GM12864 (cell line): ENCODE measurements around the gene PSMB2.

Experiments used
- DNase-seq: peaks from one replicate; pipeline ENCODE4 v3.0.0-alpha.2; 2011; ENCODE audit warnings: low read depth
- H3K4me3 ChIP-seq: 2 replicates; pipeline ENCODE4 v1.5.1; 2011; ENCODE audit warnings: mild to moderate bottlenecking, low read depth, low read length, control low read depth
- TF ChIP-seq, protein P1 (sequence below): IDR thresholded peaks from 2 replicates; pipeline ENCODE4 v1.5.1; 2011; ENCODE audit warnings: low read depth, mild to moderate bottlenecking, moderate library complexity, low read length, control low read depth, inconsistent platforms; ENCODE audit errors: missing control alignments

PSMB2 gene

DNA sequence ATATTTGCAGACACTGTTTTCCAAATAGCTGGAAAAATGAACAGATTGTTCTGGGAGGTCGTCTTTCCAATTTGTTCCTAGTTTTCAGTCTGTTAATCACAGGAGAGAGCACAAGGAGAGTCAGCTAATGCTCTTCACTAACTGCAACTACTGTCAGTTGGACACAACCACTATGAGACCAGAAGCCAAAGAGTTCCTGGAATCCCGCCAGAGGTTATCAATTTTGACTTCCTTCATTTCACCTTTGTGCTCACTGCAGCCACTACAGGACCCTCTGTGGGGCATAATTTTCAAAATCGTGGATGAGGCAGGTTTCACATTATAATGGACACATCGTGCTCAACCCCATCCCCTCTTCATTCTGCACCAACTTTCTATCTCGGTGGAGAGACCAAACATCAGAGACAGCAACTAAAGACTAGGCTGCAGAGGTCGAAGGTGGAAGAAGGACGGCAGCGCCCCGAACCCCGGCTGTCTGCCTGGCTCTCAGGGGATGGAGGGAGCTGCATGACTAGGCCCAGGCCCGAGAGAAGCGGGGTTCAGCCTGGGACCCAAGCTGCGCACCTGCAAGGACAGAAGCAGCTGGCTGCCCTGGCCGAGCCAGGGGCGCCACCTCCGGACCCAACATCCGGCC, 84.7 kb downstream of the PSMB2 start:
- peak overlapping the region; percentile 91 for H3K4me3 ChIP-seq
- DNase-seq = no peak
- TF ChIP-seq, protein P1, sequence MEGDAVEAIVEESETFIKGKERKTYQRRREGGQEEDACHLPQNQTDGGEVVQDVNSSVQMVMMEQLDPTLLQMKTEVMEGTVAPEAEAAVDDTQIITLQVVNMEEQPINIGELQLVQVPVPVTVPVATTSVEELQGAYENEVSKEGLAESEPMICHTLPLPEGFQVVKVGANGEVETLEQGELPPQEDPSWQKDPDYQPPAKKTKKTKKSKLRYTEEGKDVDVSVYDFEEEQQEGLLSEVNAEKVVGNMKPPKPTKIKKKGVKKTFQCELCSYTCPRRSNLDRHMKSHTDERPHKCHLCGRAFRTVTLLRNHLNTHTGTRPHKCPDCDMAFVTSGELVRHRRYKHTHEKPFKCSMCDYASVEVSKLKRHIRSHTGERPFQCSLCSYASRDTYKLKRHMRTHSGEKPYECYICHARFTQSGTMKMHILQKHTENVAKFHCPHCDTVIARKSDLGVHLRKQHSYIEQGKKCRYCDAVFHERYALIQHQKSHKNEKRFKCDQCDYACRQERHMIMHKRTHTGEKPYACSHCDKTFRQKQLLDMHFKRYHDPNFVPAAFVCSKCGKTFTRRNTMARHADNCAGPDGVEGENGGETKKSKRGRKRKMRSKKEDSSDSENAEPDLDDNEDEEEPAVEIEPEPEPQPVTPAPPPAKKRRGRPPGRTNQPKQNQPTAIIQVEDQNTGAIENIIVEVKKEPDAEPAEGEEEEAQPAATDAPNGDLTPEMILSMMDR = no peak

DNA sequence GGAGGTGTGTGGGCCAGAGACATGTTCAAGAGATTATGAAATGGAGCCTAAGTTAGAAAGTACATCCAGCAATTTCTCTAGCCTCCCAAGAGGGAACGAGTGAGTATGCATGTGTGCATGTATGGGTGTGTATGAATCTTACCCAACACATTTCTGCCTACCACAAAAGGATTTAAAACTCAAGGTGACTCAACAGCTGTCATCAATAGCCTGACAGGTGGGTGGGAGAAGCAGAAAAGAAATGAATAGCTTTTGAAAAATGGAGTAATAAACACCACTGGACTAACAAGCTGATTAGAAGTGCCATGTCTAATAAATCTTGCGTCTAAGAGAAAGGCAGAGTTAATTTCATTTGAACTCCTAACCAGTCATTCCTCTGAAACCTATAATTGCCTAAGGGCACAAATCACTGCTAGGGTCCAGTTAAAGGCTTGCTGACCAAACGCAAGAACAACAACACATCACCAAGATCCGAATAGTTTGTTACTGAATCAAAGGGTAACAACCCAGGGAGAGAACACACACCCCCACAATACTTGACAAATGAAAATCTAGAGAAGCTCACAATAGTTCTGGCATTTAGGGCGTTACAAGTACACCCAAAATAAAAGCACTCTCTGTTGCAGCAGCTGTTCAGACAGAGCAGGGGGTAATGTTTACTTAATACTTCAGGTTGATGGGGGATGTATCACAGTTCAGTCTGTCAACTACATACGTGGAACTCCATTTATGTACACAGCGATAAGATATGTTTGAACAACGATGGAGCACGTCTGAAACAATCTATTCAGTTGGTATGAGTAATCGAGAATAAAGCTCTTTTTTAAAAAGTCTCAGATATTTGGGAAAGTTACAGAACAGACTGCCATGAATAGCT, 85.5 kb downstream of the PSMB2 start:
- no peak for DNase-seq
- H3K4me3 ChIP-seq = peak overlapping the region; percentile 91; the same call in 1 of the 2 replicates
- TF ChIP-seq, protein P1 = no peak

DNA sequence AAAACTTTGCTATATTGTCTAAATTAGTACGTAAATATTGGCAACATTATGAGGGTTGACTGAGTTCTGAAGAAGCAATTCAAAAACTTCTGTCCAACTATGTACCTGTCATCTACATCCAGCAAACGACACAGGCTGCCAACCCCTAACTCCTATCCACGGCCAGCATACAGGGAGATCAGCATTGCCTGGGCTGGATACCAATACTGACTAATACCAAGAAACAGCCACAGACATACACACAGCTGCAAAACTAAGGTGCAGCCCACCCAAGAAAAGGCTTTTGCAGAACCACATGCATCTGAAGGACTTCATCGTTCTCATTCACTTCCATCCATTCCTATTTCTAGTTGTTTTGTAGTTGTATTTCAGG, 86.1 kb downstream of the PSMB2 start:
- no peak for DNase-seq
- H3K4me3 ChIP-seq = no peak overlapping the region
- TF ChIP-seq, protein P1 = no peak

DNA sequence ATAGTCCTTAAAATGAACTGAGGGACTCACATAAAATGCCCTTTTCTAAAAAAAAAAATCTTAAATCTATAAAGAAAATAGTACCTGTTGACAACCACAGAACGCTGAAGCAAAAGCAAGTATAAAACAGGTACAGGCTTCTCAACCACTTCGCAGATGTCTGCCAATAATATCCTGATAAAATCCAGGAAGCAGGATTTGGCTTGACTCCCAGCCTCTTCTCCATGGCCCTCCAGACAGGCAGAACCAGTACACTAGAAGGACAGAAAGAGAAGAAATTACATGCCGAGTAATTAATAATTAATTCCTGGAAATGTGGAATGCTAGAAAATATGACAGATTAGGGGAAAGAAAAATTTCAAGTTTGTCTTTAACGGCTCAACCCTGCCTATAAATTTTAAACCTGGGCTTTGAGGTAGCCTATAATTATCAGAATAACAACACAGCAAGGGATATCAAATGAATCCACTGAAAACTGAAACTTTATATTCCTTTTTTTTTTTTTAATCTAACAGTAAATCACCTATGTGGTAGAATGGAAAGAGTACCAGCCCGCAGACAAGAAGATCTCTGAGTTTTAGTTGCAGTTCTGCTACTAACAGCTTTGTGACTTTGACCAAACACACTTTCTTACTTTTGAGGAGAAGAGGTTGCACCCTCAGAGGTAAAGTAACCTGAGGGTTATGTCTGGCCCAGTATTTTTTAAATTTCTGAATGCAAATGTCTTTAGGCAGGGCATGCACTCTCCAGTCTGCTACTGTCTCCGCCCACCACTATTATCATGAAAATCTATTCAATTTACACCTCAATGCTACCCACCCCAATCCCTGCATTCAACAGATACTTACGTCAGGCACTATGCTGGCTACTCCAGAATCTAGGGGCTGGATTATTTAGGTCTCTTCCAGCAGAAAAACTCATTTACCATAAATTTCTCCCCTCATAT, 86.8 kb downstream of the PSMB2 start:
- DNase-seq = no peak
- TF ChIP-seq, protein P1 = no peak
- H3K4me3 ChIP-seq = no peak overlapping the region

DNA sequence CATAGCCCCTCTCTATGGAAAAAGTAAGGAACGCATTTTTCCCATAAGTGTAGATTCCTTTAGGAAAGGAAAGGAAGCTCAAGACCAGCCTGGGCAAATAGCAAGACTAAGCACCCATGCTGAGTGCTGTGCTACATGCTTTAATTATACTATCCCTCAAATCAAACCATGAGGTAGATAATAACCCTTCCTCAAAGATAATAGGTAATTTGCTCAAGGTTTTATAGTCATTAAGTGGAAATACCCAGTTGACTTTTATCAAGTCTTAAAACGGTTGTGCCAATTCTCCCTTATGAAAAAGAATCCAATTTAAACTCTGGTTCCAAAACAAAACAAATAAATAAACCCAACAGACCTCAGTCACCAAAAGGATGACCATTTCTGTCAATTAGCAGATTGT, 87.5 kb downstream of the PSMB2 start:
- TF ChIP-seq, protein P1 = no peak
- H3K4me3 ChIP-seq = no peak overlapping the region
- no peak for DNase-seq
